ENCODE results near the gene GPR35.

Gene GPR35

GRCh38 chr2:240604939-240605716 is 20.2 kb upstream of the GPR35 start:
- ChIA-PET CTCF (interaction anchor here (0.7 to 1.1 kb wide), 2 partner anchors 16 to 18 kb away, joined by 3 to 5 read pairs; partner anchors contain the start of gene CAPN10), POLR2A (no interaction called here)
- no peak for DNase-seq (ENCODE audit: extremely low spot score)
- TF ChIP-seq SP1 (IDR thresholded peaks at IDR 0.05) (no peak), HDGF (IDR thresholded peaks at IDR 0.05; ENCODE audit: borderline replicate concordance) (no peak), ZNF384 (IDR thresholded peaks at IDR 0.05) (no peak), CTBP1 (IDR thresholded peaks at IDR 0.05; ENCODE audit: borderline replicate concordance) (no peak), ARNT (IDR thresholded peaks at IDR 0.05) (no peak), FOXK2 (IDR thresholded peaks at IDR 0.05) (no peak), TARDBP (IDR thresholded peaks at IDR 0.05) (no peak), ELF4 (IDR thresholded peaks at IDR 0.05) (no peak), FOXM1 (IDR thresholded peaks at IDR 0.05; ENCODE audit: borderline replicate concordance) (no peak), BHLHE40 (IDR thresholded peaks at IDR 0.05; ENCODE audit: borderline replicate concordance) (no peak), SUZ12 (IDR thresholded peaks at IDR 0.05) (no peak), NFRKB (IDR thresholded peaks at IDR 0.05) (no peak), L3MBTL2 (conservative IDR thresholded peaks at IDR 0.05) (no peak), LEF1 (IDR thresholded peaks at IDR 0.05; ENCODE audit: borderline replicate concordance) (no peak), FOXA1 (IDR thresholded peaks at IDR 0.05) (no peak)
- TF ChIP-seq, protein P1, sequence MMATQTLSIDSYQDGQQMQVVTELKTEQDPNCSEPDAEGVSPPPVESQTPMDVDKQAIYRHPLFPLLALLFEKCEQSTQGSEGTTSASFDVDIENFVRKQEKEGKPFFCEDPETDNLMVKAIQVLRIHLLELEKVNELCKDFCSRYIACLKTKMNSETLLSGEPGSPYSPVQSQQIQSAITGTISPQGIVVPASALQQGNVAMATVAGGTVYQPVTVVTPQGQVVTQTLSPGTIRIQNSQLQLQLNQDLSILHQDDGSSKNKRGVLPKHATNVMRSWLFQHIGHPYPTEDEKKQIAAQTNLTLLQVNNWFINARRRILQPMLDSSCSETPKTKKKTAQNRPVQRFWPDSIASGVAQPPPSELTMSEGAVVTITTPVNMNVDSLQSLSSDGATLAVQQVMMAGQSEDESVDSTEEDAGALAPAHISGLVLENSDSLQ (IDR thresholded peaks at IDR 0.05) = no peak

DNA sequence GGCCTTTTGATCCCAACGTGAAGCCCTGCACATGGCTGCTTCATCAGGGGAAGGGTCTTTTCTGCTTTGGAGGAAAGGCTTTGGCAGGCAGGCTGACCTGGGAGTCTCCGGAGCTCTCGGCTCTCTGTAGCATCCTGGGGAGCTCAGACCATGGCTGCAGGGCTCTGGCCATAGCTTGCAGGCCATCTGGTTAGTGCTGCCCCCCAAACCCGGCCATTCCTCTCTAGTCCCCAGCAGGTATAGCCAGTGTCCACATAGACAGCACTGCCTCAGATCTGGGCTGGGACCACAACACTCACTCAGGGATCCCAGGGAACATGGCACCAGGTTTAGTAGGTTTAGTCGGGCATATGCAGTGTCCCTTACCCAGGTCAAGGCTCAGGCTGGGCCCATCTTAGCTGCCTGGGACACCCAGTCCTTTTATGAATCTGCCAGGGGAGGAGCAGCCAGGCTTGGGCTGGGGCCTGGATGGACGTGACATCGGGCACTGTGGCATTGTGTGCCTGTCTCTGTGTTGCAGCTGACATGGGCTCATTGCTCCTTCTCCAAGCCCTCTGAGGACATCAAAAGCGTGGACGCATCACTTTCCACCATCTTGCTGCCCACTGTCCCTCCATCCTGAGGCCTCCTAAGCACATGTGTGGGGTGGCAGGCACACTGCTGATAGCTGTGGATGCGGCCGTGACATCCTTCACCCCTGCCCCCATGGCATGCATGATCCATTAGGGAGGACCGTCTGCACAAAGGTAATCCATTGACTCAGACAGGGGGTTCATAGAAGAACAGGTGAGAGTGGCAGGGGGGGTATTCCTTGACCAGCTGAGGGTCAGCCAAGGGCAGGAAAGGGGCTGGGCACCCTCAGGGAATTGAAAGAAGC is 19.2 kb upstream of the GPR35 start:
- ChIA-PET CTCF (no interaction called here), POLR2A (interaction anchor here (1.1 kb wide), 1 partner anchor 19 kb away, joined by 3 read pairs; no protein-coding TSS in a partner anchor)
- no peak for DNase-seq (ENCODE audit: extremely low spot score)
- TF ChIP-seq ELF4 (IDR thresholded peaks at IDR 0.05) = no peak
- no peak for TF ChIP-seq BHLHE40 (IDR thresholded peaks at IDR 0.05; ENCODE audit: borderline replicate concordance)
- no peak for TF ChIP-seq NFRKB (IDR thresholded peaks at IDR 0.05)
- TF ChIP-seq SP1 (IDR thresholded peaks at IDR 0.05) = no peak
- TF ChIP-seq CTBP1 (IDR thresholded peaks at IDR 0.05; ENCODE audit: borderline replicate concordance) = no peak
- no peak for TF ChIP-seq SUZ12 (IDR thresholded peaks at IDR 0.05)
- no peak for TF ChIP-seq HDGF (IDR thresholded peaks at IDR 0.05; ENCODE audit: borderline replicate concordance)
- no peak for TF ChIP-seq FOXK2 (IDR thresholded peaks at IDR 0.05)
- no peak for TF ChIP-seq TARDBP (IDR thresholded peaks at IDR 0.05)

DNA sequence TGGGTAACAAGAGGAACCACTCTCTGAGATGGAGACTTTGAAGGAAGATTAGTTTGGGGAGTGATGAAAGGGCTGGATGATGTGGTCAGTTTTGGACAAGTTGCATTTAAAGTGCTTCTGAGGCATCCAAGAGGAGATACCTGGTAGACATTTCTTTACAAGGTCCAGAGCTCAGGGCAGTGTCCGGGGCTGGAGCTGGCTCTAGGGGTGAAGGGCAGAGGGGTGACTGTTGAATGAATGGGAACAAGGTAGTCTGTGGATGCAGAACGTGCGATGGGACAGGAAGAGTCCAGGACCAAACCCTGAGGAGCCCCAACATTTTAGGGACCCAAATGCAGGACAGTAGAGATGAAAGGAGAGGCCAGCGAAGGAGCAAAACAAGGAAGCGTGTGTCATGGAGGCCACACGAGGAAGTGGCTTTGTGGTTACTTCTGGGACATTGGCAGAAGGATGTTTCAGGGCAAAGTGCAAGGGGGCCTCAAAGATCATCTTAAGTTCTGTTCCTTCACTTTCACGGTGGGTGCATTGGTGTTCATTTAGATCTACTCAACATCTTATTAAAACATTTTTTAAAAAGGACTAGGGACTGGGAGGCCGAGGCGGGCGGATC is 13.6 kb upstream of the GPR35 start:
- CTCF ChIA-PET = no interaction called here
- POLR2A ChIA-PET = no interaction called here
- TF ChIP-seq NFRKB (IDR thresholded peaks at IDR 0.05) (no peak), HDGF (IDR thresholded peaks at IDR 0.05; ENCODE audit: borderline replicate concordance) (no peak), ZNF384 (IDR thresholded peaks at IDR 0.05) (no peak), FOXM1 (IDR thresholded peaks at IDR 0.05; ENCODE audit: borderline replicate concordance) (no peak), SP1 (IDR thresholded peaks at IDR 0.05) (no peak), ARNT (IDR thresholded peaks at IDR 0.05) (no peak), ELF4 (IDR thresholded peaks at IDR 0.05) (no peak), FOXA1 (IDR thresholded peaks at IDR 0.05) (no peak), FOXK2 (IDR thresholded peaks at IDR 0.05) (no peak), BHLHE40 (IDR thresholded peaks at IDR 0.05; ENCODE audit: borderline replicate concordance) (no peak), L3MBTL2 (conservative IDR thresholded peaks at IDR 0.05) (no peak), SUZ12 (IDR thresholded peaks at IDR 0.05) (no peak)
- TF ChIP-seq, protein P1 (IDR thresholded peaks at IDR 0.05) = no peak
- no peak for DNase-seq (ENCODE audit: extremely low spot score)

DNA sequence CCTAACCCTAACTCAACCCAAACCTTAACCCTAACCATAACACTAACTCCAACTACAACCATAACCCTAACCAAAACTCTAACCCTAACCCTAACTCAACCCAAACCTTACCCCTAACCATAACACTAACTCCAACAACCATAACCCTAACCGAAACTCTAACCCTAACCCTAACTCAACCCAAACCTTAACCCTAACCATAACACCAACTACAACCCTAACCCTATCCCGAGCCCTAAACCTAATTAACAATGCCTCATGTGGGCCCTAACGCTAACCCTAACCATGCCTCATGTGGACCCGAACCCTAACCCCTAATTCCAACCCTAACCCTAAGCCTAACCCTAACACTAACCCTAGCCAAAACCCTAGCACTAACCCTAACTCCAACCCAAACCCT is 11.5 kb upstream of the GPR35 start:
- CTCF ChIA-PET = no interaction called here
- TF ChIP-seq FOXA1 (IDR thresholded peaks at IDR 0.05) = no peak
- no peak for TF ChIP-seq TARDBP (IDR thresholded peaks at IDR 0.05)
- TF ChIP-seq SP1 (IDR thresholded peaks at IDR 0.05) = no peak
- no peak for TF ChIP-seq NFRKB (IDR thresholded peaks at IDR 0.05)
- no peak for TF ChIP-seq LEF1 (IDR thresholded peaks at IDR 0.05; ENCODE audit: borderline replicate concordance)
- no peak for TF ChIP-seq ELF4 (IDR thresholded peaks at IDR 0.05)
- no peak for TF ChIP-seq ARNT (IDR thresholded peaks at IDR 0.05)
- no peak for TF ChIP-seq HDGF (IDR thresholded peaks at IDR 0.05; ENCODE audit: borderline replicate concordance)
- TF ChIP-seq CTBP1 (IDR thresholded peaks at IDR 0.05; ENCODE audit: borderline replicate concordance) = no peak
- TF ChIP-seq, protein P1 (IDR thresholded peaks at IDR 0.05) = no peak
- no peak for TF ChIP-seq SUZ12 (IDR thresholded peaks at IDR 0.05)
- TF ChIP-seq FOXK2 (IDR thresholded peaks at IDR 0.05) = no peak
- no peak for TF ChIP-seq L3MBTL2 (conservative IDR thresholded peaks at IDR 0.05)
- no peak for TF ChIP-seq BHLHE40 (IDR thresholded peaks at IDR 0.05; ENCODE audit: borderline replicate concordance)
- no peak for TF ChIP-seq FOXM1 (IDR thresholded peaks at IDR 0.05; ENCODE audit: borderline replicate concordance)
- no peak for TF ChIP-seq ZNF384 (IDR thresholded peaks at IDR 0.05)
- POLR2A ChIA-PET = no interaction called here
- no peak for DNase-seq (ENCODE audit: extremely low spot score)

DNA sequence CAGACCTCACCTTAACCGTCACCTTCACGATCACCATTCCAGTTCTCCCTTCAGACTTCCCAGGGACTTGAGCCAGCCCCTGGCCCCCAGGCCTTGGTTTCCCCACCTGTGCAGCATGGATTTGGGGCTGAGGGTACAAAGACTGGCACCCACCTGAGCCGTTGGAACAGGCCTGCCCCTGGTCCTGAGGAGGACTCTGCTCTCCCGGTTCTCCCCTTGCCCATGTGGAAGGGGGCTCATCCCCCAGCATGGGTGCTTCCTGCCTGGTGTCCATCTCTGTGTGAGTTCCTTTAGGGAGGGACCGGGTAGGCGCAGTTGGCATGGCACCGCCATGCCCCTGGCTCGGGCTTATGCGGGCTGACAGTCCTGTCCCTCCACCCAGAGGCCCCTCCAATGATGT is 10.9 kb upstream of the GPR35 start:
- no peak for DNase-seq (ENCODE audit: extremely low spot score)
- ChIA-PET CTCF (no interaction called here), POLR2A (no interaction called here)
- no peak for TF ChIP-seq HDGF (IDR thresholded peaks at IDR 0.05; ENCODE audit: borderline replicate concordance)
- no peak for TF ChIP-seq CTBP1 (IDR thresholded peaks at IDR 0.05; ENCODE audit: borderline replicate concordance)
- TF ChIP-seq SUZ12 (IDR thresholded peaks at IDR 0.05) = no peak
- no peak for TF ChIP-seq NFRKB (IDR thresholded peaks at IDR 0.05)
- TF ChIP-seq FOXM1 (IDR thresholded peaks at IDR 0.05; ENCODE audit: borderline replicate concordance) = no peak
- no peak for TF ChIP-seq FOXK2 (IDR thresholded peaks at IDR 0.05)
- TF ChIP-seq FOXA1 (IDR thresholded peaks at IDR 0.05) = no peak
- no peak for TF ChIP-seq TARDBP (IDR thresholded peaks at IDR 0.05)
- no peak for TF ChIP-seq L3MBTL2 (conservative IDR thresholded peaks at IDR 0.05)
- no peak for TF ChIP-seq ZNF384 (IDR thresholded peaks at IDR 0.05)
- TF ChIP-seq ELF4 (IDR thresholded peaks at IDR 0.05) = no peak
- TF ChIP-seq LEF1 (IDR thresholded peaks at IDR 0.05; ENCODE audit: borderline replicate concordance) = no peak
- TF ChIP-seq BHLHE40 (IDR thresholded peaks at IDR 0.05; ENCODE audit: borderline replicate concordance) = no peak

Measured in HEK293T (cell line).